Parathyroid adenoma (tissue), 2 donors: ENCODE data around the gene PXK.

Source experiments
- H2AFZ ChIP-seq: fragments of 300-600 bp; sonication (generic); one replicate; pipeline ENCODE4 v1.7.0; 2017; ENCODE audit warnings: antibody characterized with exemption, mild to moderate bottlenecking
- H3K27ac ChIP-seq: fragments of 300-600 bp; sonication (generic); one replicate; pipeline ENCODE4 v1.7.0; 2017
- H3K27me3 ChIP-seq: fragments of 300-600 bp; sonication (generic); one replicate; pipeline ENCODE4 v1.7.0; 2017; ENCODE audit warnings: low read length; ENCODE audit not compliant: control insufficient read depth, insufficient read depth
- H3K36me3 ChIP-seq: fragments of 300-600 bp; sonication (generic); one replicate; pipeline ENCODE4 v1.7.0; 2017; ENCODE audit warnings: low read length; ENCODE audit not compliant: control insufficient read depth, insufficient read depth
- H3K4me1 ChIP-seq: fragments of 300-600 bp; sonication (generic); one replicate; pipeline ENCODE4 v1.7.0; 2017; ENCODE audit warnings: control low read depth
- H3K4me2 ChIP-seq: fragments of 300-600 bp; sonication (generic); one replicate; pipeline ENCODE4 v1.7.0; 2017; ENCODE audit warnings: low read length
- H3K4me3 ChIP-seq: fragments of 300-600 bp; sonication (generic); one replicate; pipeline ENCODE4 v1.7.0; 2017; ENCODE audit warnings: low read depth, low read length
- H3K79me2 ChIP-seq: fragments of 300-600 bp; sonication (generic); one replicate; pipeline ENCODE4 v1.7.0; 2017; ENCODE audit warnings: control low read depth
- H3K9ac ChIP-seq: fragments of 300-600 bp; sonication (generic); one replicate; pipeline ENCODE4 v1.7.0; 2017; ENCODE audit warnings: mild to moderate bottlenecking
- H3K9me3 ChIP-seq: fragments of 300-600 bp; sonication (generic); one replicate; pipeline ENCODE4 v1.7.0; 2017; ENCODE audit warnings: low read length; ENCODE audit not compliant: control insufficient read depth
- TF ChIP-seq, protein P1 (sequence below): fragments of 300-600 bp; sonication (generic); IDR thresholded peaks from one replicate; pipeline ENCODE4 v1.7.0; 2017; ENCODE audit warnings: antibody characterized with exemption, mild to moderate bottlenecking
- donor health status: primary hyperparathyroidism.

The PXK gene

DNA sequence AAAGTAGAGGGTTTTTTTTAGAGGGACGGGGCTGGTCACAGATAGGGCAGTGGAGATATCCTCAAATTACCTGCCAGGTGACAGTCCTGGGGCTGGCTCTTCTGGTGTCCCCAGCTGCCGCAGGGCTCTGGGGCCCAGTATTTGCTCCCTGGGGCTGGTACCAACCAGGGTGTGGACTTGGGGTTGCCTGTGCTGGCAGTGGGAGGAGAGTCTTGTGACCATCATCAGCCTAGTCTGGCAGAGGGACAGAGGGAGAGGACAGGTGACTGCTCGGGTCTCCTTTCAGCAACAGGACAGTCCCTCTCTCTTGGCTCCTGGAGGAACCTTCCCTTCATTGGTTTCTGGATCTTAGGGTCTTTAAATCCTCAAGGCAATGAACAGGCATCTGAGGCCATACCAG is 34.5 kb upstream of the PXK start:
- H3K4me2 ChIP-seq, result no peak overlapping the region
- no peaks in the 10 kb centered on the region for H3K36me3 ChIP-seq
- H3K27me3 ChIP-seq, result no peaks in the 10 kb centered on the region
- no peak overlapping the region for H3K27ac ChIP-seq
- H3K4me1 ChIP-seq, result peaks cover 5% of the 10 kb centered on the region
- no peaks in the 10 kb centered on the region for H3K79me2 ChIP-seq
- H3K9me3 ChIP-seq, result no peaks in the 10 kb centered on the region
- no peak overlapping the region for H2AFZ ChIP-seq
- TF ChIP-seq, protein P1, sequence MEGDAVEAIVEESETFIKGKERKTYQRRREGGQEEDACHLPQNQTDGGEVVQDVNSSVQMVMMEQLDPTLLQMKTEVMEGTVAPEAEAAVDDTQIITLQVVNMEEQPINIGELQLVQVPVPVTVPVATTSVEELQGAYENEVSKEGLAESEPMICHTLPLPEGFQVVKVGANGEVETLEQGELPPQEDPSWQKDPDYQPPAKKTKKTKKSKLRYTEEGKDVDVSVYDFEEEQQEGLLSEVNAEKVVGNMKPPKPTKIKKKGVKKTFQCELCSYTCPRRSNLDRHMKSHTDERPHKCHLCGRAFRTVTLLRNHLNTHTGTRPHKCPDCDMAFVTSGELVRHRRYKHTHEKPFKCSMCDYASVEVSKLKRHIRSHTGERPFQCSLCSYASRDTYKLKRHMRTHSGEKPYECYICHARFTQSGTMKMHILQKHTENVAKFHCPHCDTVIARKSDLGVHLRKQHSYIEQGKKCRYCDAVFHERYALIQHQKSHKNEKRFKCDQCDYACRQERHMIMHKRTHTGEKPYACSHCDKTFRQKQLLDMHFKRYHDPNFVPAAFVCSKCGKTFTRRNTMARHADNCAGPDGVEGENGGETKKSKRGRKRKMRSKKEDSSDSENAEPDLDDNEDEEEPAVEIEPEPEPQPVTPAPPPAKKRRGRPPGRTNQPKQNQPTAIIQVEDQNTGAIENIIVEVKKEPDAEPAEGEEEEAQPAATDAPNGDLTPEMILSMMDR, result no peak
- no peak overlapping the region for H3K9ac ChIP-seq
- no peak overlapping the region for H3K4me3 ChIP-seq

DNA sequence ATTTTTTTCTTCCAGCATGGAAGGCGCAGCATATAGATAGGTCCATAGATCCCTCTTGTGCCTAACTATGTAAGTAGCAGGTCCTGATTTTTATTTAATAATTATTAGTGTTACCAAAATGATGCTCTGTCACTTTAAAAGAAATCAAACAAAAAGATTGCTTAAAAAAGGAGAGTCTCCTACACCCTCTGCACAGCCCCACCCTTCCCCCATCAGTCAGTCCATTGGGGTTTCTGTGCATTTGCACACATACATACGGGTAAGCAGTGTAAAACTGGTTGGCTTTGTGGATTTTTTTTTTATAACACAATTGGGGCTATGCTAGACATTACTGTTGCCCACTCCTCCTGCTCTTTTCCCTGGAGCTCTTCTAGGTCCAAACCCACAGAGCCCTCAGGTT is 33.6 kb upstream of the PXK start:
- TF ChIP-seq, protein P1, result no peak
- Histone ChIP-seq H3K4me1 (peaks cover 5% of the 10 kb centered on the region), H3K9ac (no peak overlapping the region), H3K27ac (no peak overlapping the region), H3K4me3 (no peak overlapping the region), H3K36me3 (no peaks in the 10 kb centered on the region), H3K4me2 (no peak overlapping the region), H2AFZ (no peak overlapping the region), H3K27me3 (no peaks in the 10 kb centered on the region), H3K79me2 (no peaks in the 10 kb centered on the region), H3K9me3 (no peaks in the 10 kb centered on the region)

DNA sequence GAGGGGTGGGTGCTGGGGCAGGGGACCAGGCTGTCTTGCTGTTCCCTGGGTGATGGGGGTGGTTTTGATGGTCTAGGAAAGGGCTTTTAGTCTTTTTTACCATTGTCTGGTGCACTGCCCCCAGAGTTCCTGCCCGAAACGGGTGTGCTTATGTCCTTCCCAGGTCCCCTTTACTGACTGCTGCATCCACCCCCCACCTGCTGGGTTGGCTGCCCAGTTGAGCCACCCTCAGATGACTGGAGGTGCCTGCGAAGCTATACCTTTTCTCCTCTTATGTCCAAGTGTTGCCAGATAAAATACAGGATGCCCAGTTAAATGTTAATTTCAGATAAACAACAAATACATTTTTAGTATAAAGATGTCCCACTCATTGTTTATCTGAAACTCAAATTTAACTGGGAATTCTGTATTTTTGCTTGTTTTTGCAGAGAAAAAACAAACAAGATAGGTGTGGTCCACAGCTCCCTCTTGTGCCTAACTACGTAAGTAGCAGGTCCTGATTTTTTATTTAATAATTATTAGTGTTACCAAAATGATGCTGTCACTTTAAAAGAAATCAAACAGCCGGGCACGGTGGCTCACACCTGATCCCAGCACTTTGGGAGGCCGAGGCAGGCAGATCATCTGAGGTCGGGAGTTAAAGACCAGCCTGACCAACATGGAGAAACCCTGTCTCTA is 32.7 kb upstream of the PXK start:
- H3K4me2 ChIP-seq, result no peak overlapping the region
- TF ChIP-seq, protein P1, result peak; percentile 73
- no peak overlapping the region for H3K9ac ChIP-seq
- H3K79me2 ChIP-seq, result no peaks in the 10 kb centered on the region
- H3K27me3 ChIP-seq, result no peaks in the 10 kb centered on the region
- peaks cover 5% of the 10 kb centered on the region for H3K4me1 ChIP-seq
- H3K36me3 ChIP-seq, result no peaks in the 10 kb centered on the region
- H2AFZ ChIP-seq, result peak overlapping the region; percentile 25
- no peak overlapping the region for H3K27ac ChIP-seq
- no peaks in the 10 kb centered on the region for H3K9me3 ChIP-seq
- H3K4me3 ChIP-seq, result no peak overlapping the region

DNA sequence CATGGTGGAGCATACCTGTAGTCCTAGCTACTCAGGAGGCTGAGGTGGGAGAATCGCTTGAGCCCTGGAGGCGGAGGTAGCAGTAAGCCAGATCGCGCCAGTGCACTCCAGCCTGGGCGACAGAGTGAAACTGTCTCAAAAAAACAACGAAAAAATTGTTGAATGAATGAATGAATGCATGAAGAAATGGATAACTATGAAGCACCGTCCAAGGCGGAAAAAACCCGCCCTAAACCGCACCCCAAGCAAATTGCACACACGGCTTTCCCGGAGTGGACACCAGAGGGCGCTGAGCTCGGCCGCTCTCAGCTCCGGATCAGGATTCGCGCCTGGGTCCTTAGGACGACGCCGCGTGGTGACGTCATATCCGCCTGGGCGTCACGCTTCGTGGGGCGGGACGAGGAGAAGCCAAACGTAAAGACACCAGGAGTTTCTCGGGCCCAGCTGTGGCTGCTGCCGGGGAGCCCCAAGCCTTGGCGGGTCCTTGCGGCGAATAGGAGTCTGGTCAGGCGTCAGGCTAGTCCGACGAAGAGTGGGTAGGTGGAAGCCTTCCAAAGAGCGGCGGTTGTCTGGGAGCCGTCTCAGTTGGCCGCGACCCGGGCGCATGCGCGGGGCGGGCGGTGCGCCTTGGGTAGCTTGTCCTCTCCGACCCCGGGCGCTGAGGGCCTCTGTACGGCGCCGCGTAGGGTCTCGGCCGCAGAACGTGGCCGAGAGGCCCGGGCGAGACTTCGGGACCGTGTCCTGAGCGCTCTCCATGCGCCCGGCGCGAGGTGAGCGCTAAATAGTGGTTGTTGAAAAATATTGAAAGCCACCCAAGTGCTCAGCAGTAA is 26.6 kb upstream of the PXK start, which contains the start of the genes HTD2 and RPP14:
HTD2 (plus strand) TSS at position 639 of the 830 bp plus-strand sequence. CDS start 11,094 bp downstream, outside the sequence.
RPP14 (plus strand) TSS at position 364 of the 830 bp plus-strand sequence. CDS start 4,085 bp downstream, outside the sequence.
- H3K27me3 ChIP-seq, result no peaks in the 10 kb centered on the region
- H3K36me3 ChIP-seq, result no peaks in the 10 kb centered on the region
- H3K4me3 ChIP-seq, result peak within 1 kb of the TSS; percentile 76
- H2AFZ ChIP-seq, result peak within 1 kb of the TSS; percentile 96
- peak within 1 kb of the TSS; percentile 89 for H3K9ac ChIP-seq
- H3K79me2 ChIP-seq, result peaks cover 39% of the 10 kb centered on the region
- H3K27ac ChIP-seq, result peak within 1 kb of the TSS; percentile 99
- H3K4me1 ChIP-seq, result peaks cover 14% of the 10 kb centered on the region
- peak within 1 kb of the TSS; percentile 89 for H3K4me2 ChIP-seq
- no peaks in the 10 kb centered on the region for H3K9me3 ChIP-seq
- TF ChIP-seq, protein P1, result peak; percentile 99
